GM12878 (cell line): ENCODE results near the gene PTPRD. TPM values are rescaled to one million over a fixed set of nuclear protein-coding genes. Genes with fewer than 3 reads are reported as not detected.

ENCODE experiments used
- ATAC-seq: fragments of 200-7000 bp; cut with Tn5 transposase; 3 replicates; pipeline ENCODE4 v1.9.1; 2020; ENCODE audit warnings: mild to moderate bottlenecking, moderate library complexity
- BruUV-seq: library from RNA; stranded (reverse); fragments of 400-500 nt; replicated peaks from 2 replicates; lab custom pipeline; 2021; lab: Mats Ljungman, UMichigan
- CTCF ChIA-PET: fragments of 300-600 bp; sonication (Branson Sonifier 250); formaldehyde crosslinking; extraction: SDS; loops from one replicate; lab custom pipeline; 2021; ENCODE audit warnings: inconsistent platforms; lab: Yijun Ruan, JAX
- POLR2A ChIA-PET: fragments of 350-600 bp; formaldehyde crosslinking; extraction: SDS; loops from one replicate; lab custom pipeline; 2021; ENCODE audit warnings: inconsistent platforms; lab: Charles Lee
- RAD21 ChIA-PET: fragments of 300-600 bp; sonication (Branson Sonifier 250); formaldehyde crosslinking; loops from one replicate; lab custom pipeline; 2023; ENCODE audit warnings: antibody characterized with exemption; ENCODE audit not compliant: unreplicated experiment; lab: Charles Lee
- SMC1A ChIA-PET: fragments of 300-600 bp; sonication (Branson Sonifier 250); formaldehyde crosslinking; loops from one replicate; lab custom pipeline; 2023; ENCODE audit not compliant: unreplicated experiment, uncharacterized antibody; lab: Charles Lee
- DNase-seq: peaks from one replicate; pipeline ENCODE4 v3.0.0-alpha.2; 2011; ENCODE audit warnings: low read depth, low spot score
- FAIRE-seq: peaks from 3 replicates; lab custom pipeline; 2011; peaks lifted over from hg19 to GRCh38; lab: Jason Lieb, UNC
- H2AFZ ChIP-seq: 2 replicates; pipeline ENCODE4 v1.6.0; 2011; ENCODE audit warnings: low read depth, low read length, control low read depth; ENCODE audit not compliant: control insufficient read depth
- H3K27ac ChIP-seq: 2 replicates; pipeline ENCODE4 v1.5.1; 2011; ENCODE audit warnings: control low read depth; ENCODE audit not compliant: control insufficient read depth, insufficient read depth
- H3K27me3 ChIP-seq, 2 experiments: replicated peaks in 1 of 2; 2 replicates each; pipeline versions ENCODE4 v1.6.0 to v1.6.1; 2011; ENCODE audit warnings: low read length in 1 of 2; ENCODE audit not compliant: control insufficient read depth in 2 of 2, insufficient read depth in 2 of 2
- H3K36me3 ChIP-seq, 2 experiments: 2 replicates each; pipeline ENCODE4 v1.5.1; 2011; ENCODE audit warnings: low read length in 1 of 2; ENCODE audit not compliant: control insufficient read depth in 2 of 2, insufficient read depth in 2 of 2
- H3K4me1 ChIP-seq: 2 replicates; pipeline ENCODE4 v1.6.1; 2011; ENCODE audit warnings: mild to moderate bottlenecking, low read length, moderate library complexity, mixed read lengths; ENCODE audit not compliant: control insufficient read depth, insufficient read depth
- H3K4me2 ChIP-seq: 2 replicates; pipeline ENCODE4 v1.6.0; 2011; ENCODE audit warnings: control low read depth; ENCODE audit not compliant: control insufficient read depth, insufficient read depth
- H3K4me3 ChIP-seq: fragments of 200-600 bp; sonication (generic); 2 replicates; pipeline ENCODE4 v1.5.1; 2016
- H3K79me2 ChIP-seq: 2 replicates; pipeline ENCODE4 v1.6.0; 2011; ENCODE audit warnings: low read length; ENCODE audit not compliant: control insufficient read depth, insufficient read depth
- H3K9ac ChIP-seq: 2 replicates; pipeline ENCODE4 v1.8.0; 2011; ENCODE audit warnings: low read length, control low read depth, mixed read lengths; ENCODE audit not compliant: control insufficient read depth, insufficient read depth
- H3K9me3 ChIP-seq: replicated peaks from 3 replicates; pipeline ENCODE4 v1.5.1; 2011; ENCODE audit warnings: mild to moderate bottlenecking, low read length; ENCODE audit not compliant: control insufficient read depth, insufficient read depth
- H4K20me1 ChIP-seq: 2 replicates; pipeline ENCODE4 v1.6.0; 2011; ENCODE audit not compliant: control insufficient read depth, insufficient read depth
- CBX3 ChIP-seq: fragments of 200-600 bp; sonication (generic); IDR thresholded peaks from 2 replicates; pipeline ENCODE4 v1.6.1; 2016; ENCODE audit warnings: low read depth, borderline replicate concordance
- CHD4 ChIP-seq: fragments of 200-600 bp; sonication (generic); IDR thresholded peaks from 2 replicates; pipeline ENCODE4 v1.6.1; 2016; ENCODE audit warnings: mild to moderate bottlenecking
- DPF2 ChIP-seq: fragments of 450-650 bp; IDR thresholded peaks from 2 replicates; pipeline ENCODE4 v1.6.1; 2017; ENCODE audit warnings: mild to moderate bottlenecking
- ETV6 ChIP-seq, 2 experiments: fragments of 450-650 bp in 1 of 2; IDR thresholded peaks in 1 of 2; conservative IDR thresholded peaks in 1 of 2; 2 replicates each; pipeline ENCODE4 v1.6.1; 2014; ENCODE audit warnings: antibody characterized with exemption in 1 of 2, borderline replicate concordance in 1 of 2, low read depth in 1 of 2, mild to moderate bottlenecking in 1 of 2, moderate library complexity in 1 of 2
- KAT2A ChIP-seq: conservative IDR thresholded peaks from 2 replicates; pipeline ENCODE4 v1.6.1; 2011; ENCODE audit warnings: low read depth, low read length; ENCODE audit not compliant: control insufficient read depth
- NBN ChIP-seq: fragments of 450-650 bp; IDR thresholded peaks from 2 replicates; pipeline ENCODE4 v1.6.1; 2016
- NR2C2 ChIP-seq: IDR thresholded peaks from 2 replicates; pipeline ENCODE4 v1.6.1; 2011; ENCODE audit warnings: borderline replicate concordance, low read depth; ENCODE audit not compliant: control insufficient read depth, insufficient read length
- STAT3 ChIP-seq: IDR thresholded peaks from 2 replicates; pipeline ENCODE4 v1.6.1; 2011; ENCODE audit warnings: low read depth, low read length, improper control_type of control experiment
- YBX1 ChIP-seq: fragments of 450-650 bp; IDR thresholded peaks from 2 replicates; pipeline ENCODE4 v1.6.1; 2016; ENCODE audit warnings: antibody characterized with exemption
- ZNF217 ChIP-seq: fragments of 450-650 bp; IDR thresholded peaks from 2 replicates; pipeline ENCODE4 v1.6.1; 2017; ENCODE audit warnings: antibody characterized with exemption, mild to moderate bottlenecking
- WGBS: methylation state at CpG from one replicate; pipeline ENCODE4 v1.1.6; 2016; ENCODE audit warnings: low lambda C conversion rate; ENCODE audit not compliant: insufficient replicate concordance, insufficient coverage; ENCODE audit errors: missing lambda C conversion rate; 5-methylcytosine and 5-hydroxymethylcytosine counted together
- in situ Hi-C: fragments of 300-500 bp; cut with MboI; formaldehyde crosslinking; loops from 9 replicates; pipeline ENCODE4 v1.14.3; 2018; ENCODE audit warnings: mixed read lengths
- intact Hi-C: fragments of 100-400 bp; cut with micrococcal nuclease; formaldehyde crosslinking; loops from one replicate; pipeline ENCODE4 v1.14.2; 2022; ENCODE audit not compliant: unreplicated experiment
- polyA plus RNA-seq, 11 experiments: library from polyadenylated mRNA; depleted of rRNA in 4 of 11; unstranded in 6 of 11; stranded (reverse) in 5 of 11; fragments of >200 nt; fragmentation: Nextera tagmentation in 4 of 11; fragmentation: Illumina TruSeq in 1 of 11; extraction: Ambion mirVana in 4 of 11; extraction: Trizol in 1 of 11; gene quantifications; 1 replicate in 1 of 11; 2 replicates in 10 of 11; pipeline versions ENCODE4 v1.2.1 to v1.2.3, GENCODE V29; 2011 to 2016; ENCODE audit warnings: inconsistent platforms in 2 of 11, missing spikeins in 2 of 11, low read depth in 1 of 11
- total RNA-seq, 4 experiments: library from RNA; depleted of rRNA in 3 of 4; stranded (reverse); fragments of >200 nt in 3 of 4; fragmentation: Illumina TruSeq in 1 of 4; extraction: Trizol in 1 of 4; gene quantifications; 2 replicates each; pipeline versions ENCODE4 v1.2.1 to v1.2.3, GENCODE V29; 2013 to 2021
- TF ChIP-seq, protein P1 (sequence below): IDR thresholded peaks from 2 replicates; pipeline ENCODE4 v1.6.1; 2011; ENCODE audit warnings: mild to moderate bottlenecking, low read depth, low read length, moderate library complexity; ENCODE audit not compliant: insufficient replicate concordance
- TF ChIP-seq, protein P2 (sequence below): IDR thresholded peaks from 2 replicates; pipeline ENCODE4 v1.6.1; 2011; ENCODE audit warnings: borderline replicate concordance, low read depth, mild to moderate bottlenecking, moderate library complexity, mixed read lengths, low read length; ENCODE audit not compliant: insufficient read depth; ENCODE audit errors: extremely low read length
- TF ChIP-seq, protein P3 (sequence below): fragments of 150-350 bp; IDR thresholded peaks from 2 replicates; pipeline ENCODE4 v1.6.1; 2014; ENCODE audit warnings: mild to moderate bottlenecking, low read depth, low read length
- TF ChIP-seq, protein P4 (sequence below): IDR thresholded peaks from 2 replicates; pipeline ENCODE4 v1.6.1; 2011; ENCODE audit warnings: borderline replicate concordance, low read depth, mild to moderate bottlenecking, moderate library complexity, low read length; ENCODE audit not compliant: insufficient read depth, poor library complexity, severe bottlenecking

The PTPRD gene
- total and polyA plus RNA-seq, 10 of the 15 experiments (the other 5 are each of a cell fraction or from before 2014, with no cell fraction given) = under 0.01 to 0.05 (median 0.01) TPM; not detected in 7

- intact Hi-C loops = no loop called here
- no TSS peak for BruUV-seq
- no peaks in the 10 kb centered on the region for H3K9me3 ChIP-seq
Observed at GRCh38 chr9:9961487-9961886, 651.3 kb downstream of the PTPRD start.

GRCh38 chr9:9951556-9952160 lies 661.1 kb downstream of the PTPRD start:
- ChIA-PET SMC1A (interaction anchor here (0.8 kb wide), 1 partner anchor 9 kb away, joined by 4 read pairs; no protein-coding TSS in a partner anchor), CTCF (no interaction called here), POLR2A (no interaction called here), RAD21 (no interaction called here)
- H3K27me3 ChIP-seq = no peaks in the 10 kb centered on the region
- H3K4me2 ChIP-seq = no peak overlapping the region
- intact Hi-C loops = no loop called here
- no peaks in the 10 kb centered on the region for H3K4me1 ChIP-seq
- H3K9ac ChIP-seq = no peak overlapping the region
- DNase-seq (no peak), FAIRE-seq (peak; percentile 18), ATAC-seq (no peak)
- 32% methylated on average over 3 of the region's 3 CpGs for WGBS
- H3K79me2 ChIP-seq = no peaks in the 10 kb centered on the region
- BruUV-seq = no TSS peak
- H3K4me3 ChIP-seq = no peak overlapping the region
- no peak overlapping the region for H2AFZ ChIP-seq
- H4K20me1 ChIP-seq = no peaks in the 10 kb centered on the region
- H3K27ac ChIP-seq = no peak overlapping the region
- H3K36me3 ChIP-seq = no peaks in the 10 kb centered on the region
- in situ Hi-C loops = no loop called here
- no peaks in the 10 kb centered on the region for H3K9me3 ChIP-seq
- TF ChIP-seq CHD4 (no peak), YBX1 (no peak), KAT2A (no peak), NBN (no peak), STAT3 (no peak)
- TF ChIP-seq, protein P1, sequence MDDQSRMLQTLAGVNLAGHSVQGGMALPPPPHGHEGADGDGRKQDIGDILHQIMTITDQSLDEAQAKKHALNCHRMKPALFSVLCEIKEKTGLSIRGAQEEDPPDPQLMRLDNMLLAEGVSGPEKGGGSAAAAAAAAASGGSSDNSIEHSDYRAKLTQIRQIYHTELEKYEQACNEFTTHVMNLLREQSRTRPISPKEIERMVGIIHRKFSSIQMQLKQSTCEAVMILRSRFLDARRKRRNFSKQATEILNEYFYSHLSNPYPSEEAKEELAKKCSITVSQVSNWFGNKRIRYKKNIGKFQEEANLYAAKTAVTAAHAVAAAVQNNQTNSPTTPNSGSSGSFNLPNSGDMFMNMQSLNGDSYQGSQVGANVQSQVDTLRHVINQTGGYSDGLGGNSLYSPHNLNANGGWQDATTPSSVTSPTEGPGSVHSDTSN = no peak
- TF ChIP-seq, protein P2, sequence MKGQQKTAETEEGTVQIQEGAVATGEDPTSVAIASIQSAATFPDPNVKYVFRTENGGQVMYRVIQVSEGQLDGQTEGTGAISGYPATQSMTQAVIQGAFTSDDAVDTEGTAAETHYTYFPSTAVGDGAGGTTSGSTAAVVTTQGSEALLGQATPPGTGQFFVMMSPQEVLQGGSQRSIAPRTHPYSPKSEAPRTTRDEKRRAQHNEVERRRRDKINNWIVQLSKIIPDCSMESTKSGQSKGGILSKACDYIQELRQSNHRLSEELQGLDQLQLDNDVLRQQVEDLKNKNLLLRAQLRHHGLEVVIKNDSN = no peak
- TF ChIP-seq, protein P3, sequence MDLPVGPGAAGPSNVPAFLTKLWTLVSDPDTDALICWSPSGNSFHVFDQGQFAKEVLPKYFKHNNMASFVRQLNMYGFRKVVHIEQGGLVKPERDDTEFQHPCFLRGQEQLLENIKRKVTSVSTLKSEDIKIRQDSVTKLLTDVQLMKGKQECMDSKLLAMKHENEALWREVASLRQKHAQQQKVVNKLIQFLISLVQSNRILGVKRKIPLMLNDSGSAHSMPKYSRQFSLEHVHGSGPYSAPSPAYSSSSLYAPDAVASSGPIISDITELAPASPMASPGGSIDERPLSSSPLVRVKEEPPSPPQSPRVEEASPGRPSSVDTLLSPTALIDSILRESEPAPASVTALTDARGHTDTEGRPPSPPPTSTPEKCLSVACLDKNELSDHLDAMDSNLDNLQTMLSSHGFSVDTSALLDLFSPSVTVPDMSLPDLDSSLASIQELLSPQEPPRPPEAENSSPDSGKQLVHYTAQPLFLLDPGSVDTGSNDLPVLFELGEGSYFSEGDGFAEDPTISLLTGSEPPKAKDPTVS = no peak

More at GRCh38 chr9:9961487-9961886, 651.3 kb downstream of the PTPRD start:
- TF ChIP-seq, protein P4, sequence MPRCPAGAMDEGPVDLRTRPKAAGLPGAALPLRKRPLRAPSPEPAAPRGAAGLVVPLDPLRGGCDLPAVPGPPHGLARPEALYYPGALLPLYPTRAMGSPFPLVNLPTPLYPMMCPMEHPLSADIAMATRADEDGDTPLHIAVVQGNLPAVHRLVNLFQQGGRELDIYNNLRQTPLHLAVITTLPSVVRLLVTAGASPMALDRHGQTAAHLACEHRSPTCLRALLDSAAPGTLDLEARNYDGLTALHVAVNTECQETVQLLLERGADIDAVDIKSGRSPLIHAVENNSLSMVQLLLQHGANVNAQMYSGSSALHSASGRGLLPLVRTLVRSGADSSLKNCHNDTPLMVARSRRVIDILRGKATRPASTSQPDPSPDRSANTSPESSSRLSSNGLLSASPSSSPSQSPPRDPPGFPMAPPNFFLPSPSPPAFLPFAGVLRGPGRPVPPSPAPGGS = no peak
- TF ChIP-seq DPF2 (no peak), NR2C2 (no peak), ZNF217 (no peak), CBX3 (no peak), ETV6 (conservative IDR thresholded peaks at IDR 0.05 in 1 of 2, IDR thresholded peaks at IDR 0.05 in 1 of 2; ENCODE audit: borderline replicate concordance in 1 of 2, low read depth in 1 of 2) (no peak)
- Histone ChIP-seq H3K4me2 (no peak overlapping the region), H3K79me2 (no peaks in the 10 kb centered on the region), H3K4me3 (no peak overlapping the region), H4K20me1 (no peaks in the 10 kb centered on the region), H3K4me1 (no peaks in the 10 kb centered on the region), H3K9ac (no peak overlapping the region), H3K27ac (no peak overlapping the region), H3K36me3 (no peaks in the 10 kb centered on the region), H2AFZ (no peak overlapping the region), H3K27me3 (no peaks in the 10 kb centered on the region)
- ChIA-PET SMC1A (no interaction called here), RAD21 (no interaction called here), POLR2A (no interaction called here), CTCF (no interaction called here)
- WGBS = 2% methylated on average over 2 of the region's 2 CpGs
- no peak for DNase-seq
- ATAC-seq = no peak
- no peak for FAIRE-seq
- in situ Hi-C loops = no loop called here
